ENCODE results near the gene TULP4.

- TF ChIP-seq CTCF (IDR thresholded peaks at IDR 0.05) (no peak), POLR2A (IDR thresholded peaks at IDR 0.05) (no peak), POLR2AphosphoS5 (IDR thresholded peaks at IDR 0.05) (no peak)
Measured at GRCh38 chr6:158373214-158373613, 60.9 kb downstream of the TULP4 start.
